NCI-H345 treated with DMSO at 0.1 percent for 48 hours (cell line): ENCODE measurements around the gene HLA-DMA.

ENCODE experiments used
- DNase-seq: peaks from one replicate; lab custom pipeline; 2025; ENCODE audit not compliant: unreplicated experiment; lab: John Stamatoyannopoulos, UW

The HLA-DMA gene

DNA sequence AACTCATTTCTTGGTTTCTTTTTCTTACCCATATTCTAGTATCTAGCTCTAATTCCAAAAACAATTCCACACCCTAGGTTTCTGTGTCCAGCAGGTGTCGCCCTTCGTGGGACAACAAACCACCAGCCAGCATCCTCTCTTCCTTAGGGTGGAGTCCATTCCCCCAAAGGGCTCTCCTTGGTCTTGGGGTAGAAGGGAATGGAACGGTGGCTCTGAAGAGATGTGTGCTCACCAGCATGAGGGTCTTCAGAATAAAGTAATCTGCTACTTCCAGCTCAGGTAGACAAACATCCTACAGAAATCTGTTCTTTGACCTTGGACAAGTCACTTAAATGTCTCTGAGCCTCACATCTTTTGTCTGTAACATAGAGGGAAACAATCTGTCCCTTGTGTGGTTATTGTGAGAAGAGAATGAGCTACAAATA, 19.2 kb downstream of the HLA-DMA start:
- peak; percentile 19 for DNase-seq

DNA sequence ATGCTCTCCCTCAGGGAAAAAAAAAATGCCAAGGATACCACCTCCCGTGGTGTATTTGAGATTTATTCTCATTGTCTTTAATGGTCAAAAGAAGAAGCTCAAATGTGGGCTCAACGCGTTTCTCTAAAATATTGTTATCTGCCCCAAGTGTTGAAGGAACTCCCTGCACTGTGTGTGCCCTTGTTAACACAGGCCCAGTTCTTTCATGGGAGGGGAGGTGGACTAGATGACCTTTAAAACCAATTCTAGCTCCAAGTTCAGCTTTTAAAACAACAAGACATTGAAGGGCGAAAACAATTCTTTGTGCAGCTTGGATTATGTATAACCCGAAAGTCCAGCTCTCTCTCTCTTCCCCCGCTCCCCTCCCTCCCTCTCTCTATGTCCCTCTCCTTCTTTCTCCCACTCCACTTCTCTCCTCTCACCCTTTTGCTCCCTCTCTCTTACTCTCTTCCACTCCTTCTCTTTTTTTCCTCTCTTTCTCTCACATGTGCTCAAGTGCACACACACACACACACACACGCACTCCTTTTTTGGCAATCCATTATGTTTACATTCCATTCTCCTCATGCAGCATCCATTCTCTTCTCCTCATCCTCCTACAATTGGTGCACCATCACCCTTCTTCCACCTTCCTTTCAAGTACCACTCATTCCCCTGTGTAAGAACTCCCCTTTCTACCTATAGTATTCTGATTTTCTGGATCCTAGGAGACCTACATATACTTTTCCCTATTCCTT, 20.6 kb downstream of the HLA-DMA start:
- DNase-seq: no peak

DNA sequence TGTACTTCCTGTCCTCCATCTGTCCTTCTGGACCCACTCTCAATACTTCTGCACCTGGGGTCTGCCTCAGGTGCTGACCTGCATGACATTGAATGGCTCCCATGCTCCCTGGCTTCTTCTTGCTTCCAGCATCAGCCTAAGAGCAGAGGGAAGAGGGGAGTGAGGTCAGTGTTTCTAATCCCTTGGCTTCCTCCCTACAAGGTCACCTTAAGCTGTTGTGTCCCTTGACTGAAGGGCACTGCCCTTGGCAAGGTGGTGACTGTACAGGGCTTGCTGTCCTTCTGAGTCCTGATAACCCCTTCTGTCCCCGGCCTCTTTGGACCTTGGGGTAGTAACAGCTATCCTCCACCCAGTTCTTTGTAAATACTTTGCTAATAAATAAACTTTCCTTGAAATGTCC, 21.7 kb downstream of the HLA-DMA start:
- DNase-seq: no peak

DNA sequence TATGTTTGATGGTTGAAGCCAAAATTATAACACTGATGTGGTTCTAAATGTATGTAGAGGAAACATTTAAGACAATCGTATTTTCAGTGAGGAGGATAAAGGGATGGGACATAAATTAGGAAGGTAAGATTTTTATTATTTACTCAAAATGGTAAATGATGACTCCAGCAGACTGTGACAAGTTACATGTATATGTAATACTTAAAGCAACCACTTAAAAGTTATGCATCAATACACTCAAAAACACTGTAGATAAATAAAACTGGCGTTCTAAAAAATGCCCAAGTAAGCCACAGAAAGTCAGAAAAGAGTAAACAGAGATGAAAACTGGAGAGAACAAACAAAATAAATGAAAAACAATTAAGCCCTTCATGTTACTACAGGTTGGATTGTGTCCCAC, 30.8 kb downstream of the HLA-DMA start:
- DNase-seq: no peak

DNA sequence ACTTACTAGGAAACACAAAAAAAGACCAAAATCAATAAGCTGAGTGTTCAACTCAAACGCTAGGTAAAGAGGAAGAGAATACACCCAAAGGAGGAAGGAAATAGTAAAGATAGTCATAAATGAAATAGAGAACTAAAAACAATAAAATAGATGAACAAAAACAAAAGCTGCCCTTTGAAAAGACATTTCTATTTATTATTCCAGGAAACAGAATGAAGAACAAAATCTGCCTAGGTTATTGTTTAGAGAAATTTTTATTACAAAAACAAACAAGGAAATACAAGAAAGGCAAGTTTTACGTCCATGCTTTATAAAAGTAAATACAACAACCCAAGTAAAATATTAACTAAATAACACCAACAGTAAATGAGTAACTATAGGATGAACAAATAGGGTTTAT, 32.2 kb downstream of the HLA-DMA start:
- DNase-seq: no peak

DNA sequence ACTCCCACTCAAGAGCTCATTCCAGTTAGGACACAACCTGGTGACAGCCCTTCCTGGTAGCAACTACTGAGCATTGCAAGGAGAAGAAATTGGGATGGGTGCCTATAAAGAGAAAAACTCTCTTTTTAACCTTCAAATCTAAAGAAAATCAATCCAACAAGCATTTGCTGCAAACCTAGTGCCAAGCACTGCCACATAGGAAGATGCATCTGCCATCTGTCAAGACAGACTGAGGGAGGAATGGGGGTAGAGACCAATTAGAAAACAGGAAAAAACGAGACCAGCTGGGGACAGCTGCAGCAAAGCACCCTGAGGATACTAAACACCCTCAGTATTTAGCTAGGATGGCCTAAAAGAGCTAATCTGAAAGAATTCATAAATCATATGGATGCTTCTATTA, 39.9 kb downstream of the HLA-DMA start:
- DNase-seq: no peak

DNA sequence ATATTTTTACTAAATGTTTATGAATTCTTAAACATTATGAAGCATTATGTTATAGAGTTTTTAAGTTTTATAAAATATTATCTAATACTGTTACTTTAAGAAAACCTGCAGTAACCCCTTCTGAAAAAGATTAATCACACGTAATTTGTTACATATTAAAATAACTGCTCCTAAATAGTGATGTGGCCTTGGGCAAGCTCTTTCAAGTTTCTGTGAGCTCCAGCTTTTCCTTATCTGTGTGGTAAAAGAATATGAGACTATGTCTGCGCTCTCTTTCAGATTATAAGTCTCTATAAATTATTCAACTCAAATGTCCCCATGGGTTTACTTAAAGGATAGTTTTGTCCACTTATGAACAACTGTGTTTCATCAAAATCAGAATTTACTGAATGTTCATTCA, 44.0 kb downstream of the HLA-DMA start:
- DNase-seq: no peak

DNA sequence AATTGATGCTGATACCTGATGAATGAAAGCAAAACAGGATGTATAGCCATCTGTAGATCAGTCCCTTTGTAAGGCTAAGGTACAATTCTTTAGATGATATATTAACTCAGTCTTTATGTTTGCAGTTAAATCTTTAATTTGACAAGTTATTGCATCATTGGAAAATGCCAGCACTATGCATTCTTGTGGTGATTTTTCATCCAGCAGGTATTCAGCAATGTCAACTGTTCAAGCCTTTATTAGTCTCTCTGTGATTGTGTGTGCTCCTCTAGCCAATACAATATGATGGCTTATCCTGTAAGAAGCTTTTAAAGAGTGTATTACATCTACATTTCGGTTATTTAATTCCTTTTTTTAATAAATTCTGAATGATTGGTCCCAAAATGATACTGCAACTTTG, 46.4 kb downstream of the HLA-DMA start:
- no peak for DNase-seq

DNA sequence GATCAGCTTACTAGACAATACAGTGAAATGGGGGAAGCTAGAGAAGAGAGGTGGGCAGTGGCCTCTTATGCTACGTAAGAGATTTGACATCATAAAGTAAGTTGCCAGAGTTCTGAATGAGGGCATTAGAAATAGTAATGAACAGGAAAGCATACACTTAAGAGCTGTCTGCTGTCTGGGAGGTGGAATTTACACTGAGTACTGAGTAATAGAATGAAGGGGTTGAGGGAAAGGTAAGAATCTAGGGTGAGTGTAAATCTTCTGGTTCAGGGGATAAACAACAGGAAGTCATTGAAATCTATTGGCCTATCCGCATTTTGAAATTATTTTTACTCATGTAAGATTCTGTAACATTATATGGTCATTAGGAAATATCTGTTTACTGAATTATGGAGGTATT, 47.8 kb downstream of the HLA-DMA start:
- DNase-seq: no peak

DNA sequence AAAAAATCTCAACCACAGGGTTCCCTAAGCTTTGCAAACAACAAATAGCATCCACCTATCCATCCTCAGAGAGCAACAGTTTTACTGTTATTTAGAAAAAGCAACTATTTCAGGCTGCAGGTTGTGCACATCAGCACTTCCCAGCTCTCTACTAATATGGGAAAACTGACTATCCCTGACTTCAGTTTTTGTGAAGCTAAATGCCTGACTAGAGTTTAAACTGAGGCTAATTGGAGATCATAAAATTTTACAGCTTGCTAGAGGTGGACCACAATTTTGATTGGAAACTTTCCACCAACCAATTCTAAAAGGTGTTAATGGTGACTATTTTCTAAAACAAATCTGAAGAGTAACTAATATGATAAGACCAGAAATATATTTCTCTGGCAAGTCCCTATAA, 48.9 kb downstream of the HLA-DMA start:
- no peak for DNase-seq
